PC-3 (cell line): Measurements from ENCODE around the gene SHROOM2.

ENCODE experiments used
- EZH2 ChIP-seq: fragments of 300-600 bp; sonication (generic); IDR thresholded peaks from one replicate; pipeline ENCODE4 v1.6.1; 2017; ENCODE audit warnings: antibody characterized with exemption, mild to moderate bottlenecking, low read length; ENCODE audit not compliant: unreplicated experiment
- TF ChIP-seq, protein P1 (sequence below): fragments of 300-600 bp; sonication (generic); conservative IDR thresholded peaks from 2 replicates; pipeline ENCODE4 v1.5.1; 2017; ENCODE audit warnings: antibody characterized with exemption, low read depth, mild to moderate bottlenecking, low read length

DNA sequence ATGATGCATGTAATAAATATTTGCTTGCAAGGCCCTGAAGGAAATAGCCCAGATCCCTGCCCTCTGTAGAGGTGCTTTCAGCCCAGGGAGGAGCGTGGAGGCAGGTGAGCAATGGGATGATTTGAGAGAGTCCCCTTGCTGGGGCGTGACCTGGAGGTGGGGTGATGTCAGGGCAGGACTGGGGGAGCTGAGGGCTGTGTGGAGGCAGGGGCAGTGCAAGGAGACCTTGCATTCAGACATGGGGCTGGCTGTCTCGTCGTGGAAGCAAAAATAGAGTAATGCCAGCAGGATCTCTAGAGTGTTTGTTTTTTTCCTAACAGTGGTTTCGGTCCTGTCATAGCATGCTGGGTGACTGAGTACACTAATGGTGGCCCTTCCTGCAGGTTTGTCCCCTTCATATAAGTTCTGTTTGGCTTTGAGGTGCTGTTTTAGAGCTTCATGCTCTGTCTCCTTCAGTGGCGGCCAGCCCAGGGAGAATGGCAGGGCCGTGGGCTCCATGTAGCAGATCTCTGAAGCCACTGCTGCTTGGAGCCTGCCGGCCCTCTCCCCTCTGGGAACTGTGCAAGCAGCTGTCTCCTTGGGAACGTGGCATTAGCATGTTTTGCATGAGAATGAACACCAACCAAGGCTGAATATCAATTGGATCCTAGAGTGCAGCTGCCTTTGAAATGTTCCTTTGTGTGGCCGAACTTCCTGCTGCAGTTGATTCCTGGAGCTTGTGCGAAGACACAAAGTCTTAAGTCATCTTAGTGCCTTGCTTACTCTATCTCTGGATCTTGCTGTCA is 141.7 kb downstream of the SHROOM2 start:
- TF ChIP-seq, protein P1, sequence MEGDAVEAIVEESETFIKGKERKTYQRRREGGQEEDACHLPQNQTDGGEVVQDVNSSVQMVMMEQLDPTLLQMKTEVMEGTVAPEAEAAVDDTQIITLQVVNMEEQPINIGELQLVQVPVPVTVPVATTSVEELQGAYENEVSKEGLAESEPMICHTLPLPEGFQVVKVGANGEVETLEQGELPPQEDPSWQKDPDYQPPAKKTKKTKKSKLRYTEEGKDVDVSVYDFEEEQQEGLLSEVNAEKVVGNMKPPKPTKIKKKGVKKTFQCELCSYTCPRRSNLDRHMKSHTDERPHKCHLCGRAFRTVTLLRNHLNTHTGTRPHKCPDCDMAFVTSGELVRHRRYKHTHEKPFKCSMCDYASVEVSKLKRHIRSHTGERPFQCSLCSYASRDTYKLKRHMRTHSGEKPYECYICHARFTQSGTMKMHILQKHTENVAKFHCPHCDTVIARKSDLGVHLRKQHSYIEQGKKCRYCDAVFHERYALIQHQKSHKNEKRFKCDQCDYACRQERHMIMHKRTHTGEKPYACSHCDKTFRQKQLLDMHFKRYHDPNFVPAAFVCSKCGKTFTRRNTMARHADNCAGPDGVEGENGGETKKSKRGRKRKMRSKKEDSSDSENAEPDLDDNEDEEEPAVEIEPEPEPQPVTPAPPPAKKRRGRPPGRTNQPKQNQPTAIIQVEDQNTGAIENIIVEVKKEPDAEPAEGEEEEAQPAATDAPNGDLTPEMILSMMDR: no peak
- no peak for TF ChIP-seq EZH2
